Glomerular visceral epithelial cell (primary cell): ENCODE measurements around the gene SLC4A1AP.
"Not testable (repeated sequence)": the region's sequence is repeated elsewhere in the genome, so short reads cannot be mapped to it uniquely, and the experiment has no call there.

Experiments used
- DNase-seq: peaks from one replicate; pipeline ENCODE4 v3.0.0-alpha.2; 2016; ENCODE audit errors: extremely low spot score

SLC4A1AP gene

GRCh38 chr2:27651056-27651455 lies 12.6 kb upstream of the SLC4A1AP start:
- no peak for DNase-seq

- DNase-seq, result no peak
These were observed 11.3 kb upstream of the SLC4A1AP start for GRCh38 chr2:27652341-27652740.

GRCh38 chr2:27652790-27653189 lies 10.9 kb upstream of the SLC4A1AP start:
- no peak for DNase-seq

- peak; percentile 75 for DNase-seq
These were observed 10.3 kb upstream of the SLC4A1AP start for GRCh38 chr2:27653397-27653796.

GRCh38 chr2:27655155-27655951 lies 8.3 kb upstream of the SLC4A1AP start:
- peak; percentile 54 for DNase-seq

GRCh38 chr2:27661371-27661770 lies 2.3 kb upstream of the SLC4A1AP start:
- no peak for DNase-seq

GRCh38 chr2:27664154-27664574 lies 475 bp downstream of the SLC4A1AP start:
- no peak for DNase-seq

- DNase-seq, result no peak
These were observed 1.1 kb downstream of the SLC4A1AP start for GRCh38 chr2:27664622-27665363.

GRCh38 chr2:27667446-27667845 lies 3.8 kb downstream of the SLC4A1AP start:
- no peak for DNase-seq

- DNase-seq, result no peak
These were observed 7.5 kb downstream of the SLC4A1AP start for GRCh38 chr2:27671235-27671634.

- DNase-seq, result no peak
These were observed 9.2 kb downstream of the SLC4A1AP start for GRCh38 chr2:27672723-27673486.

- no peak for DNase-seq
These were observed 16.9 kb downstream of the SLC4A1AP start for GRCh38 chr2:27680571-27680970.

- peak; percentile 43 for DNase-seq
These were observed 18.2 kb downstream of the SLC4A1AP start for GRCh38 chr2:27681841-27682240.

GRCh38 chr2:27682334-27682771 lies 18.7 kb downstream of the SLC4A1AP start:
- DNase-seq, result peak; percentile 83

GRCh38 chr2:27683390-27684071 lies 19.8 kb downstream of the SLC4A1AP start:
- peak; percentile 87 for DNase-seq

GRCh38 chr2:27685006-27685405 lies 21.3 kb downstream of the SLC4A1AP start:
- DNase-seq, result not testable (repeated sequence)

- DNase-seq, result no peak
These were observed 21.9 kb downstream of the SLC4A1AP start for GRCh38 chr2:27685577-27685976.

- DNase-seq, result no peak
These were observed 23.5 kb downstream of the SLC4A1AP start for GRCh38 chr2:27687232-27687631.

- no peak for DNase-seq
These were observed 25.7 kb downstream of the SLC4A1AP start for GRCh38 chr2:27689424-27689823.

- DNase-seq, result no peak
These were observed 26.4 kb downstream of the SLC4A1AP start for GRCh38 chr2:27690052-27690451.

GRCh38 chr2:27697660-27698059 lies 34.0 kb downstream of the SLC4A1AP start:
- DNase-seq, result no peak

- DNase-seq, result no peak
These were observed 38.0 kb downstream of the SLC4A1AP start for GRCh38 chr2:27701676-27702075.
